NB4 (cell line): ENCODE results near the gene TEX22.

Source experiments
- CTCF ChIP-seq: IDR thresholded peaks from one replicate; pipeline ENCODE4 v1.5.1; 2012; ENCODE audit warnings: low read depth, low read length
- POLR2A ChIP-seq: IDR thresholded peaks from 2 replicates; pipeline ENCODE4 v1.6.1; 2011; ENCODE audit warnings: mild to moderate bottlenecking; ENCODE audit not compliant: insufficient read length; ENCODE audit errors: extremely low read depth

GRCh38 chr14:105453847-105454246, 55.5 kb downstream of the TEX22 start:
- TF ChIP-seq POLR2A = no peak
- no peak for TF ChIP-seq CTCF
